HCT116 (cell line): ENCODE results near the gene SSTR3. TPM values are rescaled to one million over a fixed set of nuclear protein-coding genes. Genes with fewer than 3 reads are reported as not detected.

Source experiments
- ATAC-seq: fragments of 200-7000 bp; cut with Tn5 transposase; 2 replicates; pipeline ENCODE4 v1.9.1; 2020; ENCODE audit warnings: mild to moderate bottlenecking, moderate library complexity
- BruUV-seq: library from RNA; stranded (reverse); fragments of 400-500 nt; replicated peaks from 2 replicates; lab custom pipeline; 2021; lab: Mats Ljungman, UMichigan
- CTCF ChIA-PET: fragments of 300-600 bp; sonication (Branson Sonifier 250); formaldehyde crosslinking; loops from one replicate; lab custom pipeline; 2021; ENCODE audit warnings: antibody characterized with exemption; lab: Charles Lee
- POLR2A ChIA-PET: fragments of 300-600, 350-600 bp; sonication (Branson Sonifier 250); formaldehyde crosslinking; loops from one replicate; lab custom pipeline; 2021; ENCODE audit warnings: antibody characterized with exemption; lab: Charles Lee
- RAD21 ChIA-PET, 2 experiments: fragments of 300-600 bp; sonication (Branson Sonifier 250); formaldehyde crosslinking; loops; one replicate each; lab custom pipeline; 2023; ENCODE audit warnings: low total read pairs in 2 of 2; ENCODE audit not compliant: uncharacterized antibody in 2 of 2, unreplicated experiment in 2 of 2, low non-redundant PET in 1 of 2; lab: Charles Lee
- DNase-seq: peaks from one replicate; pipeline ENCODE4 v3.0.0-alpha.2; 2010; ENCODE audit warnings: low read depth, low spot score
- H2AFZ ChIP-seq: fragments of 200-600 bp; shearing (Covaris generic), sonication (generic); 2 replicates; pipeline ENCODE4 v1.6.1; 2017; ENCODE audit warnings: low read depth, mixed run types, mixed read lengths, antibody characterized with exemption, low read length; ENCODE audit not compliant: poor library complexity, severe bottlenecking
- H3K27ac ChIP-seq: 2 replicates; pipeline ENCODE4 v1.5.1; 2012; ENCODE audit warnings: low read depth, low read length
- H3K27me3 ChIP-seq: fragments of 200-600 bp; sonication (generic); 2 replicates; pipeline ENCODE4 v1.6.1; 2016; ENCODE audit warnings: mixed run types, low read length, mixed read lengths; ENCODE audit not compliant: insufficient read depth
- H3K36me3 ChIP-seq, 2 experiments: fragments of 200-500 bp in 1 of 2; fragments of 200-600 bp in 1 of 2; sonication (Bioruptor generic) in 1 of 2; sonication (generic) in 1 of 2; 2 replicates each; pipeline versions ENCODE4 v1.5.1 to v1.6.1; 2014 to 2016; ENCODE audit warnings: low read length in 2 of 2, inconsistent platforms in 1 of 2, mixed read lengths in 1 of 2, mixed run types in 1 of 2; ENCODE audit not compliant: insufficient read depth in 2 of 2, control insufficient read depth in 1 of 2
- H3K4me1 ChIP-seq, 2 experiments: fragments of 200-600 bp in 1 of 2; sonication (generic) in 1 of 2; 2 replicates each; pipeline versions ENCODE4 v1.5.1 to v1.6.1; 2012 to 2017; ENCODE audit warnings: low read length in 2 of 2, inconsistent platforms in 1 of 2, mild to moderate bottlenecking in 1 of 2, mixed read lengths in 1 of 2, mixed run types in 1 of 2, moderate library complexity in 1 of 2; ENCODE audit not compliant: insufficient read depth in 2 of 2, control insufficient read depth in 1 of 2
- H3K4me2 ChIP-seq: fragments of 200-600 bp; sonication (generic); 2 replicates; pipeline ENCODE4 v1.6.1; 2017; ENCODE audit warnings: mixed run types, low read length, mixed read lengths
- H3K4me3 ChIP-seq, 2 experiments: fragments of 200-600 bp in 1 of 2; sonication (generic) in 1 of 2; replicated peaks in 1 of 2; 2 replicates each; pipeline ENCODE4 v1.5.1; 2011 to 2016; ENCODE audit warnings: low read length in 2 of 2, control low read depth in 1 of 2, low read depth in 1 of 2, mild to moderate bottlenecking in 1 of 2, mixed read lengths in 1 of 2, mixed run types in 1 of 2
- H3K79me2 ChIP-seq: fragments of 200-600 bp; sonication (generic); 2 replicates; pipeline ENCODE4 v1.6.1; 2017; ENCODE audit warnings: mild to moderate bottlenecking, mixed run types, low read length, moderate library complexity, mixed read lengths; ENCODE audit not compliant: insufficient read depth
- H3K9ac ChIP-seq: fragments of 200-600 bp; sonication (generic); 2 replicates; pipeline ENCODE4 v1.6.1; 2016; ENCODE audit warnings: low read length, mixed read lengths
- H3K9me2 ChIP-seq: fragments of 200-600 bp; sonication (generic), shearing (Covaris generic); 2 replicates; pipeline ENCODE4 v1.6.1; 2017; ENCODE audit warnings: mixed run types, mild to moderate bottlenecking, moderate library complexity; ENCODE audit not compliant: insufficient read depth
- H3K9me3 ChIP-seq, 2 experiments: fragments of 200-500 bp in 1 of 2; fragments of 200-600 bp in 1 of 2; sonication (Bioruptor generic) in 1 of 2; sonication (generic) in 1 of 2; 2 replicates each; pipeline ENCODE4 v1.6.1; 2014 to 2017; ENCODE audit warnings: low read length in 2 of 2, mixed read lengths in 2 of 2, inconsistent platforms in 1 of 2, low read depth in 1 of 2, mild to moderate bottlenecking in 1 of 2, mixed run types in 1 of 2, moderate library complexity in 1 of 2; ENCODE audit not compliant: control insufficient read depth in 1 of 2, insufficient read depth in 1 of 2
- H4K20me1 ChIP-seq: fragments of 200-600 bp; sonication (generic), shearing (Covaris generic); 2 replicates; pipeline ENCODE4 v1.6.1; 2017; ENCODE audit warnings: mixed run types, mild to moderate bottlenecking, moderate library complexity; ENCODE audit not compliant: insufficient read depth
- EZH2phosphoT487 ChIP-seq: fragments of 200-600 bp; IDR thresholded peaks from 2 replicates; pipeline ENCODE4 v1.6.1; 2018; ENCODE audit warnings: antibody characterized with exemption, borderline replicate concordance
- JUND ChIP-seq: IDR thresholded peaks from 2 replicates; pipeline ENCODE4 v1.6.1; 2012
- REST ChIP-seq: IDR thresholded peaks from 2 replicates; pipeline ENCODE4 v1.6.1; 2012; ENCODE audit warnings: low read depth
- ZNF274 ChIP-seq: fragments of 200-500 bp; sonication (Bioruptor generic); IDR thresholded peaks from 2 replicates; pipeline ENCODE4 v1.6.1; 2014; ENCODE audit warnings: mild to moderate bottlenecking, low read depth, low read length, inconsistent platforms
- intact Hi-C: fragments of 100-400 bp; cut with micrococcal nuclease; formaldehyde crosslinking; loops from 2 replicates; pipeline ENCODE4 v1.10.0; 2022
- total RNA-seq: library from RNA; stranded (reverse); gene quantifications from one replicate; pipeline ENCODE4 v1.2.1, GENCODE V29; 2021; ENCODE audit not compliant: unreplicated experiment
- TF ChIP-seq, protein P1 (sequence below), 3 experiments: fragments of 200-600 bp in 1 of 3; sonication (generic) in 1 of 3; IDR thresholded peaks in 2 of 3; conservative IDR thresholded peaks in 1 of 3; 2 replicates each; pipeline ENCODE4 v1.5.1; 2012 to 2017; ENCODE audit warnings: low read depth in 2 of 3, low read length in 2 of 3, antibody characterized with exemption in 1 of 3, borderline replicate concordance in 1 of 3, control low read depth in 1 of 3, mild to moderate bottlenecking in 1 of 3, mixed read lengths in 1 of 3, mixed run types in 1 of 3, moderate library complexity in 1 of 3; ENCODE audit not compliant: insufficient read depth in 1 of 3

Gene SSTR3
- total RNA-seq, 1 experiment from 2014 or later: not detected

DNA sequence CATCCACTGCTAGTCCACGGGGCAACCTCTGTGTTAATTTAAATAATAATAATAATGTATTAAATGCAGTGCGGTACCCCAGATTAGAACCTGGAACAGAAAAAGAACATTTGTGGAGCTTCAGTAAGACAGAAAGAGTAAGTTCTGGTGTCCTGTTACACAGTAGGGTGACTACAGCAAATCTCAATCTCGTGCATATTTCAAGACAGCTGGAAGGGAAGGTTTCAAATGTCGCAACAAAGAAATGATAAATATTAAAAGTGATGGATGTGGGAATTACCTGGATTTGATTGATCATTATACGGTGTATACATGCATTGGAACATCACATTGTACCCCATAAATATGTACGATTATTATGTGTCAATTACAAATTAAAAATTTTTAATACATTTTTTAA is 33.5 kb upstream of the SSTR3 start:
- Histone ChIP-seq H3K36me3 (no peaks in the 10 kb centered on the region), H3K4me1 (peaks cover 11 to 35% of the 10 kb centered on the region in 2 experiments), H2AFZ (no peak overlapping the region), H3K4me2 (no peak overlapping the region), H3K27ac (no peak overlapping the region), H3K4me3 (no peak overlapping the region), H3K27me3 (no peaks in the 10 kb centered on the region), H3K9me2 (no peaks in the 10 kb centered on the region), H3K9me3 (no peaks in the 10 kb centered on the region), H4K20me1 (no peaks in the 10 kb centered on the region), H3K9ac (no peak overlapping the region), H3K79me2 (peaks cover 7% of the 10 kb centered on the region; the same call in 1 of the 2 replicates)
- POLR2A ChIA-PET: no interaction called here
- RAD21 ChIA-PET: no interaction called here
- no TSS peak for BruUV-seq
- DNase-seq (no peak), ATAC-seq (no peak)
- intact Hi-C loops: no loop called here
- CTCF ChIA-PET: no interaction called here
- TF ChIP-seq JUND (no peak), EZH2phosphoT487 (no peak), ZNF274 (no peak), REST (no peak)
- TF ChIP-seq, protein P1, sequence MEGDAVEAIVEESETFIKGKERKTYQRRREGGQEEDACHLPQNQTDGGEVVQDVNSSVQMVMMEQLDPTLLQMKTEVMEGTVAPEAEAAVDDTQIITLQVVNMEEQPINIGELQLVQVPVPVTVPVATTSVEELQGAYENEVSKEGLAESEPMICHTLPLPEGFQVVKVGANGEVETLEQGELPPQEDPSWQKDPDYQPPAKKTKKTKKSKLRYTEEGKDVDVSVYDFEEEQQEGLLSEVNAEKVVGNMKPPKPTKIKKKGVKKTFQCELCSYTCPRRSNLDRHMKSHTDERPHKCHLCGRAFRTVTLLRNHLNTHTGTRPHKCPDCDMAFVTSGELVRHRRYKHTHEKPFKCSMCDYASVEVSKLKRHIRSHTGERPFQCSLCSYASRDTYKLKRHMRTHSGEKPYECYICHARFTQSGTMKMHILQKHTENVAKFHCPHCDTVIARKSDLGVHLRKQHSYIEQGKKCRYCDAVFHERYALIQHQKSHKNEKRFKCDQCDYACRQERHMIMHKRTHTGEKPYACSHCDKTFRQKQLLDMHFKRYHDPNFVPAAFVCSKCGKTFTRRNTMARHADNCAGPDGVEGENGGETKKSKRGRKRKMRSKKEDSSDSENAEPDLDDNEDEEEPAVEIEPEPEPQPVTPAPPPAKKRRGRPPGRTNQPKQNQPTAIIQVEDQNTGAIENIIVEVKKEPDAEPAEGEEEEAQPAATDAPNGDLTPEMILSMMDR (IDR thresholded peaks at IDR 0.05 in 2 of 3, conservative IDR thresholded peaks at IDR 0.05 in 1 of 3; ENCODE audit: borderline replicate concordance in 1 of 3, insufficient read depth in 1 of 3, low read depth in 2 of 3, low read length in 2 of 3): no peak
